ENCODE data around the gene TSPAN18.

The TSPAN18 gene

DNA sequence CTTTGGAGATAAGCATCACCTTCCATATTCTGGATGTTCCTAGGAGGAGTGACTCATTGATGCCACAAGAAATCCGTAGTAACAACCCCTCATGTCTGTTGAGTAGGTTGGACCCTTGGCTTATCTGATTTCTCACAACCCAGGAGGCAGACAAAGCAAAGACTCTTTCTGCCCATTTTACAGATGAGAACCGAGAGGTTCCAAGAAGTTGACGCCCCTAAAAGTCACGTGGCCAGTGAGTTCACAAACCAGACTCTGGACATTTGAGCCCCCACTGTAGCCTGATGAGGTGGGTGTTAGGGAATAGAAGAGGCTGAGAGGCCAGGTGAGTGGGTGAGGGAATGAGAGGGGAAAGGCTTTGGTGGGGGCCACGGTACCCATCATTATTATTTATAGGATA, 70.3 kb downstream of the TSPAN18 start:
- no peak for DNase-seq (ENCODE audit: low spot score)

GRCh38 chr11:44797886-44798606, 71.3 kb downstream of the TSPAN18 start:
- DNase-seq (ENCODE audit: low spot score), result no peak

DNA sequence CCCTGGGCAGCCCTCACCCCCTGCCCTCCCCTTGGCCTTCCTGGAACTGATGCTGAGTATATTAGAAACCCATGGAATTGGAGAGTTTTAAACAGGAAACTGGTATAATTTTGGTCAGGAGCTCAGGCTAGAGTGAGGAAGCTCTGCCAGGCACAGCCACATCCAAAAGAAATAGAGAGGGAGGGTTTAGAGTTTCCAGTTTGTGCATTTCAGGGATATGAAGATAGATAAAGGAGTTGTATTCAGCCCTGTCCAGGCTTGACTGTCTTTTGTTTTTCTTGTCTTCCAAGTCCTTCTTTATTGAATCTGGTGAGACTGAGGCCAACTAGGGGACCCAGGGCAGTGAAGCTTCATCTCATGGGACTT, 71.8 kb downstream of the TSPAN18 start:
- no peak for DNase-seq (ENCODE audit: low spot score)

GRCh38 chr11:44799012-44799411, 72.2 kb downstream of the TSPAN18 start:
- DNase-seq (ENCODE audit: low spot score), result no peak

- DNase-seq (ENCODE audit: low spot score), result no peak
These were observed 75.6 kb downstream of the TSPAN18 start for GRCh38 chr11:44802347-44802746.

DNA sequence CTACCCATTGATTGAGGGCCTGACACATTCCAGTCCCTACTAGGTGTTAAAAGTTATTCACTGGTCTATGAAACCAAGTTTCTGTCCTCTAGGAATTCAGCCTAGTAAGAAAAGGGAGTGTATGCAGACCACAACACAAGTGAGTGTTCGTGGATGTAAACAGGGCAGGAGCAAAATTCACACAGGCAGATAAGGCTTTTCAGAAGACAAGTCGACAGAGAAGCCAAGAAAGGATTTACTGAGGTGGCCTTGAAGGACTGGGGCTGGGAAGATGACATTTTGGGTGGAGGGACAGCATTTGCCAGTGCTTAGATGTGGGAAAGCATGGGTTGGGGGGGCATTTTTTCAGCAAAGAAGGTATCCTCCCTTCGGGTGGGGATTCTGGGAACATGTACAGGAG, 76.2 kb downstream of the TSPAN18 start:
- no peak for DNase-seq (ENCODE audit: low spot score)

GRCh38 chr11:44804449-44805437, 78.0 kb downstream of the TSPAN18 start:
- DNase-seq (ENCODE audit: low spot score), result no peak

- DNase-seq (ENCODE audit: low spot score), result no peak
These were observed 78.8 kb downstream of the TSPAN18 start for GRCh38 chr11:44805596-44805995.

GRCh38 chr11:44808053-44808753, 81.4 kb downstream of the TSPAN18 start:
- DNase-seq (ENCODE audit: low spot score), result no peak

GRCh38 chr11:44809283-44809682, 82.5 kb downstream of the TSPAN18 start:
- DNase-seq (ENCODE audit: low spot score), result no peak

GRCh38 chr11:44811841-44812448, 85.2 kb downstream of the TSPAN18 start:
- DNase-seq (ENCODE audit: low spot score), result no peak

- no peak for DNase-seq (ENCODE audit: low spot score)
These were observed 86.2 kb downstream of the TSPAN18 start for GRCh38 chr11:44812971-44813370.

DNA sequence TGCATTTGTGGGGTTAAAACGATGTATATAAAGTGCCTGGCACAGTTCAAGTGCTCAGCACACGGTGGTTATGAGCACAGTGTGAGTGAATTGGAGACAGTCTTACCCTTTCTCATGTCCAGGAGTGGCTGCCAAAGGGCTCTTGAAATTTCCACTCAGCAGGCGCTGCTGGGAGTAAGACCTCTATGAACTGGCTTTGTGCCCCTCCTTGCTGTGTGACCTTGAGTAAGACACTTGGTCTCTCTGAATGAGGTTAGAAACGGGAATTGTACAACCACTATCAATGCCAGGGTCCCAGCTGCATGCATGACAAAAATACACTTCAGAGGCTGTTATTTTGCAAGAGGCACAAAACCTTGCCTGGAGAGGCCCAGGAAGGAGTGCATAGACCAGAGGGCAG, 86.6 kb downstream of the TSPAN18 start:
- no peak for DNase-seq (ENCODE audit: low spot score)

- DNase-seq (ENCODE audit: low spot score), result no peak
These were observed 88.3 kb downstream of the TSPAN18 start for GRCh38 chr11:44814881-44815592.

- DNase-seq (ENCODE audit: low spot score), result no peak
These were observed 89.2 kb downstream of the TSPAN18 start for GRCh38 chr11:44815917-44816456.

GRCh38 chr11:44816761-44817160, 90.0 kb downstream of the TSPAN18 start:
- DNase-seq (ENCODE audit: low spot score), result no peak

GRCh38 chr11:44817207-44817949, 90.6 kb downstream of the TSPAN18 start:
- DNase-seq (ENCODE audit: low spot score), result no peak

DNA sequence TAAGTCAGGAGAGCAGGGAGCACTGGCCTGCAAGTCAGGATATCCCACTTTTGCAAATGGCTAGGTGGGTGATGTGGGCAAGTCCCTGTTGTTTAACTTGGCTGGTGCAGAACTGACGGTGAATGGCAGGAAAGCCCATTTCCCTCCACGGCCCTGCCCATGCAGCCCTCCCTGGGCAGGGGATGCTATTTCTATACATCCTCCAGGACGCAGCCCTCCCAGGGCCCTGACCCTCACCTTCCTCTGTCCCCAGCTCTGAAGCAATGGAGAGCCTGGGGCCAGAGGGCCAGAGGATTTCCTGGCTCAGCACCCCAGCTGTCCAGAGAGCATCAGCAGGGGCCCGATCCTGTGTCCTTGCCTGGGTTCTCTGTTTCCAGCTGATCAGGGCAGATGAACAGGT, 91.3 kb downstream of the TSPAN18 start:
- no peak for DNase-seq (ENCODE audit: low spot score)

DNA sequence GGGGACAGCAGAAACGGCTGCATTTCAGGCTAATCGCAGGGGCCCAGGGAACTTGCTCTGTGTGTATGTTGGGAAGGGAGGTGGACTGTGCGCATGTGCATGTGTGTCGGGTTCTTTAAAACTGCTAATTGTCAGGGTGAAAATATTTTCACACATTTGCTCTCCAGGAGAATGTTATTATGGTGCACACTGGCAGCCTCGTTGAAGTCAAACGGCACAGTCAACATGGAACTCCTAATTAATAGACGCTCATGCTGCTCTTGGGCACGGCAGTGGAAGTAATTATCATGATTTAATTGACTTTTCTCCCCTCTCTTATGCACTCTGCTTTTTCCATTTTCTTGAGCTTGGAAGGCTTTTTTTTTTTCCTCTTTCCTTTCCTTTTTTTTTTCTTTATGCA, 92.6 kb downstream of the TSPAN18 start:
- no peak for DNase-seq (ENCODE audit: low spot score)

GRCh38 chr11:44822369-44822768, 95.6 kb downstream of the TSPAN18 start:
- no peak for DNase-seq (ENCODE audit: low spot score)
